ENCODE data around the gene CCT6B.

CCT6B gene

DNA sequence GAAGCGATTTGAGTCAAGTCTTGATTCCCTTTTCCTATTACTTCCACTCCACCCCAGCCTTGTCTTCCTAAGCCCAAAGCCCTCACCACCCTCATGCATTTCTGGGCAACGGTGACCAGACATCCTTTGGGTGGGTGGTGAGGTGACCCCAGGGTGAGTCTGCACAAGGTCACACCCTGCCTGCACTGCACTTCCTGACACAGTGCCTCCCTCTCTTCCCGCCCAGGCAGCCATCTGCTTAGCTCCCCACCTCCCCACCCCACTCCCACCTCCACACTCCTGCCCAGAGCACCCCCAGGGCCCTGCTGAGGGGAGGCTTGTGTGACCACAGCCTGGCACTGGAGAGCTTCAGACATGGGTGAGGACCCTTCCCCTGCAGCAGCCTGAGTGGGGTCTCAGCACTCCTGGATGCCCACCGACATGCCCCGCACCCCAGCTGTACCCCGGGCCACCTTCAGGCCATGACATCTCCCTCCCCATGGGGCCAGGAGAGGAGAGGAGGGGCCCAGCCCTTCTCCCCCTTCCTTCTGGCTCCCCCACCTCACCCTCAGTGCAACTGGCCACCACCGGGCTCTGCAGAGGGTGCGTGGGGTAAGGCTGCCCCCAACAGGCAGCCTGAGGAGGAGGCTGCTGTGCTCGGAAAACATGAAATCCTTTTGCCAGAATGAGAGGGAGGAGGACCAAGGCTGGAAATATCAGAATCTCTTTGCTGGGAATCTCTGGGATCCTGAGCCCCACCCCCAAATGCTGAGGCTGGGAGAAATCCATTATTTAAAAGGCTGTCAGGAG, 68.6 kb downstream of the CCT6B start:
- peaks cover 0 to 21% of the 10 kb centered on the region in 2 donors for H3K27me3 ChIP-seq
- H3K36me3 ChIP-seq, result no peaks in the 10 kb centered on the region
- no peaks in the 10 kb centered on the region for H3K9me3 ChIP-seq
- intact Hi-C loops (cut with DNase I; ENCODE audit: low total_unique reads), result no loop called here
- H3K4me1 ChIP-seq, result no peaks in the 10 kb centered on the region
- DNase-seq, result peak in 1 of 2 donors; percentile 42
- no peak overlapping the region for H3K27ac ChIP-seq
- TF ChIP-seq, protein P1, sequence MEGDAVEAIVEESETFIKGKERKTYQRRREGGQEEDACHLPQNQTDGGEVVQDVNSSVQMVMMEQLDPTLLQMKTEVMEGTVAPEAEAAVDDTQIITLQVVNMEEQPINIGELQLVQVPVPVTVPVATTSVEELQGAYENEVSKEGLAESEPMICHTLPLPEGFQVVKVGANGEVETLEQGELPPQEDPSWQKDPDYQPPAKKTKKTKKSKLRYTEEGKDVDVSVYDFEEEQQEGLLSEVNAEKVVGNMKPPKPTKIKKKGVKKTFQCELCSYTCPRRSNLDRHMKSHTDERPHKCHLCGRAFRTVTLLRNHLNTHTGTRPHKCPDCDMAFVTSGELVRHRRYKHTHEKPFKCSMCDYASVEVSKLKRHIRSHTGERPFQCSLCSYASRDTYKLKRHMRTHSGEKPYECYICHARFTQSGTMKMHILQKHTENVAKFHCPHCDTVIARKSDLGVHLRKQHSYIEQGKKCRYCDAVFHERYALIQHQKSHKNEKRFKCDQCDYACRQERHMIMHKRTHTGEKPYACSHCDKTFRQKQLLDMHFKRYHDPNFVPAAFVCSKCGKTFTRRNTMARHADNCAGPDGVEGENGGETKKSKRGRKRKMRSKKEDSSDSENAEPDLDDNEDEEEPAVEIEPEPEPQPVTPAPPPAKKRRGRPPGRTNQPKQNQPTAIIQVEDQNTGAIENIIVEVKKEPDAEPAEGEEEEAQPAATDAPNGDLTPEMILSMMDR (IDR thresholded peaks at IDR 0.05), result no peak
- no peak overlapping the region for H3K4me3 ChIP-seq

DNA sequence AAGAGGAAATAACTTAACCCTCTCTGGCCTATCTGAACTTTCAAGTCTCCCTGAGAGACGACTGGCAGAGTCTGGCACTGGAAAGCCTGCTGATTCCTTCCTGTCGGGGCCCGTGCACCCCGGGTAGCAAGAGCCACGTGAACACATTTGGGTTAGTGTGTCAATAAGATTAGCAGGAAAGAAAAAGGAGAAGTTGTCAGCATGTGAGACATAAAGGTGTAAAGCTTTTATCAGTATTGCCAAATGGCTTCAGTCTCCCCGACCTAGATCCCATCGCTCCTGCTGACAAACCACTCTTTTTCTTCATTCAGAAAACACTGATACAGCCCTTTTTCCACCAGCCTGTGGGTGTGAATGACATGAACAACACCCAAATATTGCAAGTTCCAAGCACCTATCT, 74.4 kb downstream of the CCT6B start:
- intact Hi-C loops (cut with DNase I; ENCODE audit: low total_unique reads), result no loop called here
- Histone ChIP-seq H3K36me3 (no peaks in the 10 kb centered on the region), H3K27me3 (peaks cover 0 to 24% of the 10 kb centered on the region in 2 donors), H3K4me3 (no peak overlapping the region), H3K27ac (no peak overlapping the region), H3K4me1 (no peaks in the 10 kb centered on the region), H3K9me3 (no peaks in the 10 kb centered on the region)
- TF ChIP-seq, protein P1 (IDR thresholded peaks at IDR 0.05), result no peak
- DNase-seq, result no peak

DNA sequence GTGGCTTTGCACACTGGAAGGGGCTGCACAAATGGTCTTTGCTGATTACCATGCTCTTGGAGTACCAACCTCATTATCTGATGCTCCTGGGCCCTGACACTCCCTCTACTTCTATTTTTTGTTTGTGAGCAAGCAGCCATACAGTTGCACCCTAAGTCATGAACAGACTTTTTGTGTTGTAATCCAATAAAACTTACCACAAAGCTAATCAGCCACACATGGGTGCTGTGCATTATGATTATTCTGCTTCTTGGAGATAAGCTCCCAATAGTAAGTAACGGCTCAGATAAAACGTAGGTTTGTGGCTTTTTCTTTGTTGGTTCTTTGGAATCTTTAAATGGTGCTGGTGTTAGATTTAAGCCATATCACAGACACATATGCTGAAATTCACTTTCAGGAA, 76.2 kb downstream of the CCT6B start:
- Histone ChIP-seq H3K4me3 (no peak overlapping the region), H3K27ac (no peak overlapping the region), H3K36me3 (no peaks in the 10 kb centered on the region), H3K4me1 (no peaks in the 10 kb centered on the region), H3K9me3 (peaks cover 0 to 8% (median 4%) of the 10 kb centered on the region in 3 donors), H3K27me3 (peaks cover 0 to 24% of the 10 kb centered on the region in 2 donors)
- TF ChIP-seq, protein P1 (IDR thresholded peaks at IDR 0.05), result no peak
- intact Hi-C loops (cut with DNase I; ENCODE audit: low total_unique reads), result no loop called here
- DNase-seq, result no peak

DNA sequence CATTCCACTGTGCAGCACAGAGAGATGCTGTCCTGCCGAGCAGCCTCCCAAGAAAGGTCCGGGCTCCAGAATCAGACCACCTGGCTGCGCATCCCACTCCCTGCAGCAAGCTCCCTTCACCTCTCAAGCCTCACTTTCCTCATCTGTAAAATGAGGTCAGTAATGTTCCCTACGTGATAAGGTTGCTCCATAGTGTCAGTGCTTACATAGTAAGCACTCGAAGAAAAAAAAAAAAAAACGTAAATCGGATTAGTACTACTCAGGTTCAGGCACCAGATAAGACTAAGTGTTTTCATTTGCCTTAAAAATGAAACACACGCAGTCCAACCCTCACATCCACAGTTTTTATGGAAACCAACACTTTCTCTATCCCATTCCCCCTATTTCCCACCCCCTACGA, 76.7 kb downstream of the CCT6B start:
- no peak overlapping the region for H3K27ac ChIP-seq
- peaks cover 0 to 8% (median 4%) of the 10 kb centered on the region in 3 donors for H3K9me3 ChIP-seq
- no peaks in the 10 kb centered on the region for H3K4me1 ChIP-seq
- no peak overlapping the region for H3K4me3 ChIP-seq
- TF ChIP-seq, protein P1 (IDR thresholded peaks at IDR 0.05), result no peak
- no peak for DNase-seq
- peaks cover 0 to 24% of the 10 kb centered on the region in 2 donors for H3K27me3 ChIP-seq
- H3K36me3 ChIP-seq, result no peaks in the 10 kb centered on the region
- intact Hi-C loops (cut with DNase I; ENCODE audit: low total_unique reads), result no loop called here

DNA sequence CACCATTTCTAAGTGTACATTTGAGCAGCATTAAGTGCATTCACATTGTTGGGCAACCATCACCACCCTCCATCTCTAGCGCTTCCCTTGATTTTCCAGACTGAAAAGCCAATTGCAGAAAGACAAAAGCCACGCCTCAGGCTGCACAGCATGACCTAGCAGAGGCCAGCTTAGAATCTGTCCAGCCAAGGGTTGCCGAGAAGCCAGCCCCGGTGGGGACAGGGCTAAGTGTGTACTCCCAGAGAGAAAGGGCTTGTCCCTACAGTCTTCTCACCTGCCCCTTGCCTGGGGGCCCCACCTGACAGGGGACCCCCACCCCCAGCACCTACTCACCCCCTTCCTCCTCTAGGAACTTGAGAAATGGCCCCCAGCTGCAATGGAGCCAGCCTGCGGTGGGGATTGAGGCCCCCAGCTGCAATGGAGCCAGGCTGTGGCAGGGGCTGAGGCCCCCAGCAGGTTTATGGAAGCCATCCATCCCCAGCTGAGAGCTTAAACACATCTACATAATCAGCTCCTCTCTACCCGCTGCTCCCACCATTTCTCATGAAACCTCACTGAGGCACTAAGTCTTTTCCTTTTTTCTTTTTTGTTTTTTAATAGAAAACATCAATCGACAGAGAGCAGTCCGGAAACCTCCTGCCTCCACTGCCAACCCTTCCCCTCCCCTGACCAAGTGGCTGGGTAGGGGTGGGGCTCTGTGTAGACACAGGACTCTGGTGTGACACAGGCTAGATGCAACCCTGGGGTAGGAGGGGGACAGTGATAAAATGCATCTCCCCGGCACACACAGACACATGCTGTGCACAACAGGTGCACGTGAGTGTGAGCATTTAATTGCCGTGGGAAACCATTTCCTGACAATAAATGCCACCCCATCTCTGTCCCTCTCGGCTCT, 77.9 kb downstream of the CCT6B start:
- Histone ChIP-seq H3K4me1 (no peaks in the 10 kb centered on the region), H3K4me3 (no peak overlapping the region), H3K27me3 (peaks cover 0 to 24% of the 10 kb centered on the region in 2 donors), H3K9me3 (peaks cover 0 to 8% (median 4%) of the 10 kb centered on the region in 3 donors), H3K27ac (no peak overlapping the region), H3K36me3 (no peaks in the 10 kb centered on the region)
- peak in 1 of 2 donors; percentile 32 for DNase-seq
- intact Hi-C loops (cut with DNase I; ENCODE audit: low total_unique reads), result no loop called here
- TF ChIP-seq, protein P1 (IDR thresholded peaks at IDR 0.05), result no peak

Data from tibial artery (tissue), 4 donors.